Dermis blood vessel endothelial cell (primary cell): ENCODE results near the gene GRID2. TPM values are rescaled to one million over a fixed set of nuclear protein-coding genes. Genes with fewer than 3 reads are reported as not detected.

Source experiments
- DNase-seq: peaks from one replicate; pipeline ENCODE4 v3.0.0; 2010
- total RNA-seq: library from RNA; depleted of rRNA; stranded (reverse); fragments of >200 nt; gene quantifications from 2 replicates; pipeline ENCODE4 v1.2.3, GENCODE V29; 2014

Gene GRID2
- total RNA-seq, 1 donor from 2014 or later: not detected

DNA sequence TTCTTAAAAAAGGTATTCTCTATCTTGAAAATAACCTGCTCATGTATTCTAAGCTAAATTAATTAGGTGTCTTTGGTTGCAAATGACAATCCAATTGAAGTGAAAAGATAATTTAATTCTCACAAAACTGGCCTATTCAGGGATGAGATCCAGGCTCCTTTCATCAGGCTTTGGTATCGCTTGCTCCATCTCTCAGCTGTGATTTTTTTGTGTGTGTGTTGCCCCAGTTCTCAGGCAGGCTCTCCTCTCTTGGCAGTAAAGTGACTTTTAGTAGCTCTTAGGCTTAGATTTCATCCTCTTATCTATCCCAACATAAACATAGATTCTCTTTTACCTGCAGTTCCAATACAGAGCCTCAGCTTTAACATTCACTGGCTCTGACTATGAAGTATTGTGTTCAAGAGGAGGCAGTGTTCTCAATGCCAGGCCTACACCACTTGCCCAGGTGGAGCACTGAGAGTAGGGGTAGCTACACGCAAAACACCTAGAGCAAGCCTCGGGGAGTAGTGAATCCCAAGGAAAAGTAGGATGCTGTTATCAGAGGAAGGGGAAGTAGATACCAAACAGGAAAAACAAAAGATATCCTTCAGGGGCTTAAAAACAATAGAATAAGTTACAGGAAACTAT is 1132.3 kb downstream of the GRID2 start:
- DNase-seq: no peak

- no peak for DNase-seq
Measured at GRCh38 chr4:93437991-93438390, 1134.2 kb downstream of the GRID2 start.

DNA sequence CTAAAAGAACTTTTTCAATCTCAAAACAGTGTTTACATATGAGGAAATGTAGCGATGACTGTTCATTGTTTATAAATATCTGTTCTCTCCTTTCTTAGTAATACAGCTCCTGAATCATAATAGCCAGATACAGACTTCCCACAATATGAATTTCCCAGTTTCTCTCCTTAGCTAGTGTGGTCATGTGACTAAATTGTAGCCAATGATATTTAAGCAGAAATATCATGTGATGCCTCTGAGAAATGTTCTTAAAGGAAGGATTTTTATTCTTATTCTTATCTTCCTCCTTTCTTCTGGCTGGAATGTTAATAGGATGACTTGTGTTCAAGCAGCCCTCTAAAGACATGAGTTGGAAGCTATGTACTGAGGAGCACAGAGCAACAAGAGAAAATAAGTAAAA is 1141.1 kb downstream of the GRID2 start:
- no peak for DNase-seq

DNA sequence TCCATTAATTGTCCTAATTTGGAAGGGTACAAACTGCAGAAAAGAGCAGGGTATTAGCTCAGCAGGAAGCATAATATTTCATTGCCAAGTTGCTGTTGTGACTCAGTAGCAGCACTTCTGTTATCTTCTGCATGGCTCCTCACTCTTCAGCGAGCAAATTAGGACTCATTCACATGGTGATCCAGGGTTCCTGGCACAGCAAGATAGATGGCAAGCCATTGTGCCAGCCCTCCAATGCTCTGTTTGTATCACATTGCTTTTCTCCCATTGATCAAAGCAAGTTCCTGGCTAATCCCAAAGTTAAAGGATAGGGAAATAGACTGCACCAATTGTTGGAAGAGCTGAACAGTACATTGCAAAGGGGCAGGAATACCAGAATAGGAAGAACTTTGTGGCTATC is 1142.3 kb downstream of the GRID2 start:
- no peak for DNase-seq

- DNase-seq: no peak
Measured at GRCh38 chr4:93448691-93449293, 1145.0 kb downstream of the GRID2 start.

DNA sequence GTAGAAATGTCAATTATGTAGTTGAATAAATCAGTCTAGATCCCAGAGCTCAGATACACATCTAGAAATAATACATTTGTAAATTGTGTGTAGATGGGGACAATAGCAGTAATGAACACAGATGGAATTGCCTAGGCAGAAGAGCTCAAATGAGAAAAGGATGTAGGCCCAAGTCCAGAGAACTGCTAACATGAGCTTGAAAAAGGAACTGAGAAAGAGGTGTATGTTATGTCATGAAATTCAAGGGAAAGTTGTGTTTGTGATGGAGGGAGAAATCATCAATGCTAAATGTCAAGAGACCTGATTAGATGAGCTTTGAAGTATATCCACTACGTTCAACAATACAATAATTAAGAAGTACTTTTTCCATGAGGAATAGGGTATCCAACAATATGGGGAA is 1148.2 kb downstream of the GRID2 start:
- DNase-seq: no peak

- DNase-seq: no peak
Measured at GRCh38 chr4:93461541-93461940, 1157.8 kb downstream of the GRID2 start.

DNA sequence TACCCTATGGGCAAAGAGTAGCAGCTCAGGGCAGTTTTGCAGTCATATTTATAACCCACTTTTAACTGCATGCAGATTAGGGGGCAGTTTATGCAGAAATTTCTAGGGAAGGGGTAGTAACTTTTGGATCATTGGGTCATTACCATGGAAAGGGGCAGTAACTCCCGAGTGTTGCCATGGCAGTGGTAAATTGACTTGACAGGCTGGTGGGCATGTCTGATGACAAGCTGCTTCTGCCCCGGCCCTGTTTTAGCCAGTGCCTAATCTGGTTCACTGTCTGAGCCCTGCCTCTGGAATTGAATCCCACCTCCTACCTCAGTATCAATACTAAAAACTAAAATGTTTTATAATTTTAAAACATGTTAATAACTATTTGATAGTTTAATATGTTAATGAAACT is 1162.7 kb downstream of the GRID2 start:
- no peak for DNase-seq

GRCh38 chr4:93467484-93468155 is 1163.9 kb downstream of the GRID2 start:
- no peak for DNase-seq

DNA sequence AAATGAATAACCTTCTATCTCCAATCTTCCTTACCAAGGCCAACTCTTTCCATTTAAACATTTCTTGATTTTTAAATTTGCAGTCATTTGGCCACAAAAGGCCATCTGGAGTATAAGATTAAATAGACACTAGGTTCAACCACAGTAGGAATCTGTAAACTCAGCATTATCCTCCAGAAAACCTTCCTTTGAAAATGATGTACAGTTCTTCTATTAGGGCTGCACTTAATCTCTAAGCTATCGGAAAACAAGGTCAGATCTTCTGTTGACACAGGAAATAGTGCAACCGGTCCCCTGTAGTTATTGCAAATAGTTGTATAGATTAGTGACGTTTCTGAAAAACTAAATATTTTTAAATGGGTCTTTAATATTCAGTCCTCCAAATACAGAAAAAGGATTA is 1165.8 kb downstream of the GRID2 start:
- no peak for DNase-seq

DNA sequence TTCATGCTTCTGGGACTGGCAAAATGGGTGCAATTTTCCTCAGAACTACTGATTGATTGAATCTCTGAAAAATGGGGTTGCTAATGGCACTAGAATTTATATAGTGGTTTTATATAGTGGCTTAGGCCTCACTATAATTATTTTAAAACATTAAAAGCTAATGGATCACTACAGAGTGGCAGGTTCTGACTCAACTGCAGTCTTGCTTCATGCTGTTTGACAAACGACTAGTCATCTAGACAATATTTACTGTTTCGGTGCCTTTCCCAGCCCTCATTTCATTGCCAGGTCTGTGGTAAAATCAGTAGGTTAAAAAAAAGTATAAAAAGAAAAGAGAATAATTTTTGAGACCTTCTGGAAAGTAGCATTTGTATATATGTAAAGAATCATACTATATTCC is 1172.0 kb downstream of the GRID2 start:
- DNase-seq: no peak

DNA sequence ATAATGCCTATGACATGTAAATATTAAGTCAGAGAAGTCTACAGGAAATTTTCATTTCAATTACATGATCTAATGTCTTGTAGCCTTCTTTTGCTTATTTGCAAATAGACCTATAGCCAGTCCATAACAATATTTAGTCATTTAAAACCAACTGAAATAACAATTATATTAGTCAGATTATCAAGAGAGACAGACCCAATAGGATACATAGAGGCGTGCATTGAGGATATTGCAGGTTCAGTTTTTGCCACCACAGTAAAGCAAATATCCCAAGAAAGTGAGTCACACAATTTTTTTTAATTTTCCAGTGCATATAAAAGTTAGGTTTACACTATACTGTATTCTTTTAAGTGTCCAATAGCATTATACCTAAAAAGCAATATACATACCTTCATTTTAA is 1175.0 kb downstream of the GRID2 start:
- DNase-seq: no peak

DNA sequence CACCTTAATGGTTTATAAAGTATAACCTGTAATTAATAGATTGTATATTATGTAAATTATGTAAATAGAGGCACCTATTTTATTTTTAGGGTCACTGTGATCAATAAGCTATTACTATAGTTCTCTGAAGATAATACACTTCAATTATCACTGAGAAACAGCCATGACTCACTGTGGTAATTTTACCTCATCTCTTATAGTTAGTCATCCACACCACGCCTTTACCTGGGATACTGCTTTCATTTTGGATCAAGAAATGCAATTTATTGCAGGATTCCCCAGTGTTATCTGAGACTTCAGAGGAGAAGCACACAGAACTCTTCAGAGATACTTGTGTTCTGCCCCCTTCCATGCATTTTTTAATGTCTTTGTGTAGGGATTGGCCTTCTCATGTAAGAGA is 1176.7 kb downstream of the GRID2 start:
- no peak for DNase-seq

DNA sequence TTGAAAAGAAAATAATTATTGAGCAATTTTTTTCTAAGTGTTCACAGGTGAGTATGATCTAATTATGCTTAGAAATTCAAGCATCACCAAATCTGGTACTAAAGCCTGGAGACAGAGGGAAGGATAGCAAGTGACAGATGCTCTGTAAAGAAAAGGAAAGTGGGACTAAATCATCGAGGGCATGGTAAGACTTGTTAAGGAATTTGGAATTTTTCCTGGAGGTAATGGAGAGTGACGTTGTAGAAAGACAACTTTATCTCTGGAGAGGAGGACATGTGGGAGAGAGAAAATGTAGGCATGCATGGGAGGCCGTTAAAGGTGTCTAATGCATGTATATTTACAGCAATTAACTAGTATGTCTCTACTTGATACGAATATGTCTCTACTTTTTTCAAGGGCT is 1191.6 kb downstream of the GRID2 start:
- DNase-seq: no peak

- DNase-seq: no peak
Measured at GRCh38 chr4:93501244-93501643, 1197.5 kb downstream of the GRID2 start.

DNA sequence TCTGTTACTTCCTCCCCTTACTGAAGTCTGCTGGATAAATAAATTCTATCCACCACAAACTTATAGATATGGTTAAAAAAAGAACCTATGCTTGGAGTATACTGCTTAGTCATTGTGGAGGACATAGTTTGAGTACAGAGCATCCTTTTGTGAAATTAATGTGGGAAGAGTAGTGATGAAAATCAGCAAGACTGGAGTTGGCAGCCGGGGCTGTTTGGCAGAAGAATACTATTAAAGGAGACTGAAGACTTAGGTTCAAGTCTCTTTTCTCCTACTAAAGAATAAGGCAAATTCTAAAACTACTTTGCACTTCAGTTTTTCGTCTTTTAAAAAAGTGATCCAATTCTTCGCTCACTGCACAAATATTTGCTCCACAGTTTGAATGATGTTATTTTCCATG is 1198.2 kb downstream of the GRID2 start:
- DNase-seq: no peak

DNA sequence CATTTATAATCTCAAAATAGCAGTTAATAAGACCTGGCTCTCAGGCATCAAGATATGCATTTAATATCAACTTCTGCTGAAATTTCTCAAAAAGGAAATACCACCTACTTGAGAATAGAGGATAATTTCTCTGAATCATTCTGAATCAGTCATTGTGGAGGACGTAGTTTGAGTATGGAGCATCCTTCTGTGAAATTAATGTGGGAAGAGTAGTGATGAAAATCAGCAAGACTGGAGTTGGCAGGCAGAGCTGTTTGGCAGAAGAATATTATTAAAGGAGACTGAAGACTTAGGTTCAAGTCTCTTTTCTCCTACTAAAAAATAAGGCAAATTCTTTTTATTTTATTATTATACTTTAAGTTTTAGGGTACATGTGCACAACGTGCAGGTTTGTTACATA is 1199.2 kb downstream of the GRID2 start:
- DNase-seq: no peak

DNA sequence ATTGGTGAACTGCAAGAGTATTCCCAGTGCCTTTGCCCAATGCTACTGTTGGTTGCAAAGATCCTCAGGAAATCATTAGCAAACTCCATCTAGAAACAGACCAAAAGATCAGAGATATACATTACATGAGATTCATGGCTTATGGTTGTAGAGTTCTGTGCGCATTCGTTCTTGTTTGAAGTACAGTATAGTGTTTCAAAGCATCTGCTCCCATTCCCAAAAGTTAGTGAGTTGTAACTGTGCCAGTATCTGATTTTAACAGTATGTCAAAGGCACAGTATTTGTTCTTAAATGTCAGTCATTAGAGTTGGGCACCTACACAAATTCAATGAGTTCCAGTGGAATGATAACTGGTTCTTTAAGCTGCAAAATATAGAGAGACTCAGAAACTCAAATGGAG is 1210.1 kb downstream of the GRID2 start:
- no peak for DNase-seq

DNA sequence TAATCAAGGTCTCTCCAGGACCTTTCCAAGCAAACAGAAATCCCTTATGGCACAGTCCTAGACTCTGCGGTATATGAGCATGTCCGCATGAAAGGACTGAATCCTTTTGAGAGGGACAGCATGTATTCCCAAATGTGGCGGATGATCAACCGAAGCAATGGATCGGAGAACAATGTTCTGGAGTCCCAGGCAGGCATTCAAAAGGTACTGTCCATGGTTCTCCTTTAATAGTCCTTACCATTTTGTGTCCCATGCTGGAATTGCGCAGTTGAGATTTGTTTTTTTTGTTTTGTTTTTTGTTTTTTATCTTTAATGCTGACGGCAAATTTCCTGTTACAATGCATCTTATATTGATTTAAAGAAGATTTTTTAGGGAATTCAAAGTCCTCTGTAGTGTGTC is 1211.4 kb downstream of the GRID2 start:
- no peak for DNase-seq

- no peak for DNase-seq
Measured at GRCh38 chr4:93529692-93530372, 1226.1 kb downstream of the GRID2 start.

- DNase-seq: no peak
Measured at GRCh38 chr4:93532234-93532633, 1228.5 kb downstream of the GRID2 start.

- DNase-seq: no peak
Measured at GRCh38 chr4:93540562-93540961, 1236.8 kb downstream of the GRID2 start.

GRCh38 chr4:93561842-93562241 is 1258.1 kb downstream of the GRID2 start:
- no peak for DNase-seq

GRCh38 chr4:93568758-93569157 is 1265.0 kb downstream of the GRID2 start:
- DNase-seq: no peak
